ENCODE data around the gene NVL. TPM values are rescaled to one million over a fixed set of nuclear protein-coding genes. Genes with fewer than 3 reads are reported as not detected.

Gene NVL
- total and polyA plus RNA-seq, 2 of the 8 experiments (the other 6 are each of a cell fraction or from before 2014, with no cell fraction given), result 22.7 to 45.8 TPM

DNA sequence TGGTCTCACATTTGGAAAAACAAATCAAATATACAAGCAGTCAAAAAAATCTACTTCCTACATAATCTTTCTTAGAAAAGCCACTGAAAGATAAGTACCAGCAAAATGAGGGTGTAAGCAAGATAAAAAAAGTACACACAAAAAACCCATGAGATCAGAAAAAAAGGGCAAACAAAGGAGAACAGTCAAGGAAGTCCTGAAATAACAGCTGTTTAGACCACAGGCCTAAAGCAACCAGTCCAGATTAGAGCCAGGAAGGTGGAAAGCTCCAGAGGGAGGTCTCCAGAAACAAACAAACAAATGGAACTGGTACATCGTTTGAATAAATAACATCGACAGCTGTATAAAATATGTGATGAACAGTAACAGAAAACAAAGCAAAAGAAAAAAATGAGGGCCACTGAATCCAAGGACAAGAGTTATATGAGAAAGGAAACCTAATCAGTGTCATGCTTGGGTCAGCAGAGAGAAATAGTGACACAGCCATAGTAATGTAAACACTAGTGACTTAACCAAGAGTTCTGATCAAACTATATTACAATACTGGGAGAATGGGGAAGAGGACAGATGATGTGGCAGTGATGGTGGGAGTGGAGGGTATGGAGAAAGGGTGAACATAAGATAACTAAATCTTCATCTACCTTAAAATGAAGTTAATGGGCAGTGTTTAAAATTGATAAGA, 67.5 kb downstream of the NVL start (continued):
- TF ChIP-seq, protein P1, sequence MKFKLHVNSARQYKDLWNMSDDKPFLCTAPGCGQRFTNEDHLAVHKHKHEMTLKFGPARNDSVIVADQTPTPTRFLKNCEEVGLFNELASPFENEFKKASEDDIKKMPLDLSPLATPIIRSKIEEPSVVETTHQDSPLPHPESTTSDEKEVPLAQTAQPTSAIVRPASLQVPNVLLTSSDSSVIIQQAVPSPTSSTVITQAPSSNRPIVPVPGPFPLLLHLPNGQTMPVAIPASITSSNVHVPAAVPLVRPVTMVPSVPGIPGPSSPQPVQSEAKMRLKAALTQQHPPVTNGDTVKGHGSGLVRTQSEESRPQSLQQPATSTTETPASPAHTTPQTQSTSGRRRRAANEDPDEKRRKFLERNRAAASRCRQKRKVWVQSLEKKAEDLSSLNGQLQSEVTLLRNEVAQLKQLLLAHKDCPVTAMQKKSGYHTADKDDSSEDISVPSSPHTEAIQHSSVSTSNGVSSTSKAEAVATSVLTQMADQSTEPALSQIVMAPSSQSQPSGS (IDR thresholded peaks at IDR 0.05; ENCODE audit: low read length), result no peak

All from H1 (cell line).